T-helper 17 cell (primary cell): Measurements from ENCODE around the gene TREX2. TPM values are rescaled to one million over a fixed set of nuclear protein-coding genes. Genes with fewer than 3 reads are reported as not detected.

Experiments used
- ATAC-seq: fragments of 150-1000 bp; cut with Tn5 transposase; 2 replicates; pipeline ENCODE4 v1.10.0; 2021; ENCODE audit warnings: mild to moderate bottlenecking, moderate library complexity
- DNase-seq, 3 donors: peaks; one replicate each; pipeline versions ENCODE4 v3.0.0 to v3.0.0-alpha.2; 2020 to 2021
- H3K9me3 ChIP-seq: one replicate; pipeline ENCODE4 v1.7.0; 2013; ENCODE audit warnings: low read length, mild to moderate bottlenecking; ENCODE audit not compliant: control insufficient read depth, poor library complexity, severe bottlenecking
- H3K27ac Mint-ChIP-seq: one replicate; pipeline ENCODE4 v1.8.0; 2022; ENCODE audit warnings: mild to moderate bottlenecking, moderate library complexity, mixed read lengths
- H3K27me3 Mint-ChIP-seq: one replicate; pipeline ENCODE4 v1.8.0; 2022; ENCODE audit warnings: mixed read lengths
- H3K36me3 Mint-ChIP-seq: one replicate; pipeline ENCODE4 v1.8.0; 2022; ENCODE audit warnings: low read depth, mixed read lengths
- H3K4me1 Mint-ChIP-seq: one replicate; pipeline ENCODE4 v1.8.0; 2022; ENCODE audit warnings: mild to moderate bottlenecking, mixed read lengths
- H3K4me3 Mint-ChIP-seq: one replicate; pipeline ENCODE4 v1.8.0; 2022; ENCODE audit warnings: mild to moderate bottlenecking, moderate library complexity, mixed read lengths
- total RNA-seq, 4 donors: library from RNA in 2 of 4; stranded (reverse) in 2 of 4; gene quantifications; one replicate each; pipeline ENCODE4 v1.2.3 and lab custom pipeline; 2022 to 2026

The TREX2 gene
- total RNA-seq, 2 donors from 2014 or later: 2.0 to 3.3 TPM

DNA sequence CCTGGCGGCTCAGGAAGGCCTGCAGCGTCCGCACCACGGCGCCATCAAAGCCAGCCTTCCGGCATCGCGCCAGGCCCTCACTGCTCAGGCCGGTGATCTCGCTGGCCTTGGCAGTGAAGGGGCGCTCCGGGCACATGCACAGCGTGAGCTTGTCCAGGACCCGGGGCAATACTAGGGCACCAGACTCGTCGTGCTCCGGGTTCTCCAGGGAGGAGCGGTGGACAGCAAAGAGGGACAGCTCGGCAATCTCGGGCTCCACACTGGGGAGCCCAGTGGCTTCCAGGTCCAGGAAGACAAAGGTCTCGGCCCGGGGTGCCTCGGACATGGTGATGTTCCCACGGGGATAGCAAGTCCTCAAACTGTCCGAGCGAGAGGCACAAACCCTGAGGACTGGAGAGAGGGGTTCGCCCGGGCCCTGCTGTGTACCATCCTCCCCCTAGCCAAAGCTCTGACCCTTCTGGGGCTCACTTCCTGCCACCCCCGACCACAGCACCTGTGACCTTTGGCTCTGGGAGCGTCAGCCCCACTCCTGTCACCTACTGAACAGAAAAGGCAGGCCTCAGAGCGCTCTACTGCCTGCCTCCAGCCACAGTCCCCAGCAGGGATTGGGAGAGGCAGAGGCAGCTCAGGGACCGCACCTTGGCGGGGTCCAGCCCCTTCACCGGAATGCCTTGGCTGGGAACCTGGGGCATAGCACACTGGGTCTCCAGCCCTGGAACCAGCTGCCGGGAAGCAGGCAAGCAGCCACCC lies 575 bp downstream of the TREX2 start:
- Mint-ChIP-seq H3K27ac (no peak overlapping the region), H3K27me3 (no peaks in the 10 kb centered on the region), H3K4me3 (no peak overlapping the region), H3K4me1 (no peaks in the 10 kb centered on the region), H3K36me3 (no peaks in the 10 kb centered on the region)
- H3K9me3 ChIP-seq: no peaks in the 10 kb centered on the region
- ATAC-seq: no peak
- DNase-seq: no peak

- DNase-seq: no peak
- Mint-ChIP-seq H3K4me3 (no peak overlapping the region), H3K27ac (no peak overlapping the region), H3K4me1 (no peaks in the 10 kb centered on the region), H3K36me3 (no peaks in the 10 kb centered on the region), H3K27me3 (no peaks in the 10 kb centered on the region)
- no peaks in the 10 kb centered on the region for H3K9me3 ChIP-seq
- no peak for ATAC-seq
Observed at GRCh38 chrX:153444333-153445011, 1.4 kb downstream of the TREX2 start.

- Mint-ChIP-seq H3K4me3 (no peak overlapping the region), H3K4me1 (no peaks in the 10 kb centered on the region), H3K36me3 (no peaks in the 10 kb centered on the region), H3K27me3 (no peaks in the 10 kb centered on the region), H3K27ac (no peak overlapping the region)
- no peak for ATAC-seq
- DNase-seq: no peak
- no peaks in the 10 kb centered on the region for H3K9me3 ChIP-seq
Observed at GRCh38 chrX:153443476-153444332, 2.2 kb downstream of the TREX2 start.

DNA sequence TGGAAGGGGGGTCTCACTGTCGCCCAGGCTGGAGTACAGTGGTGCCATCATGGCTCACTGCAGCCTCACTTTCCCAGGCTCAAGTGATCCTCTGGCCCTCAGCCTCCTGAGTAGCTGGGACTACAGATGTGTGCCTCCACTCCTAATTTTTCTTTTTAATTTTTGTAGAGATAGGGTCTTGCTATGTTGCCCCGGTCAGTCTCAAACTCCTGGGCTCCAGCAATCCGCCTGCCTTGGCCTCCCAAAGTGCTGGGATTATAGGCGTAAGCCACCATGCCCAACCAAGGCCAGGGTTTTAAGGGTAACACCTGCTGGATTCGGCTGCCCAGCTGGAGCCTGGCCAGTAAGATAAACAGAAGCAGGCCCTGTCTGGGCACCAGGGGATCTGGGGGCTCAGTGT lies 3.4 kb downstream of the TREX2 start:
- Mint-ChIP-seq H3K27me3 (no peaks in the 10 kb centered on the region), H3K36me3 (no peaks in the 10 kb centered on the region), H3K4me1 (no peaks in the 10 kb centered on the region), H3K4me3 (no peak overlapping the region), H3K27ac (no peak overlapping the region)
- no peak for DNase-seq
- no peak for ATAC-seq
- no peaks in the 10 kb centered on the region for H3K9me3 ChIP-seq

GRCh38 chrX:153441981-153442380 lies 3.9 kb downstream of the TREX2 start:
- DNase-seq (no peak), ATAC-seq (no peak)
- Mint-ChIP-seq H3K36me3 (no peaks in the 10 kb centered on the region), H3K4me1 (no peaks in the 10 kb centered on the region), H3K4me3 (no peak overlapping the region), H3K27ac (no peak overlapping the region), H3K27me3 (no peaks in the 10 kb centered on the region)
- no peaks in the 10 kb centered on the region for H3K9me3 ChIP-seq

GRCh38 chrX:153441296-153441695 lies 4.6 kb downstream of the TREX2 start:
- no peaks in the 10 kb centered on the region for H3K36me3 Mint-ChIP-seq
- ATAC-seq (no peak), DNase-seq (no peak)
- no peaks in the 10 kb centered on the region for H3K4me1 Mint-ChIP-seq
- no peak overlapping the region for H3K4me3 Mint-ChIP-seq
- H3K9me3 ChIP-seq: no peaks in the 10 kb centered on the region
- H3K27ac Mint-ChIP-seq: no peak overlapping the region
- no peaks in the 10 kb centered on the region for H3K27me3 Mint-ChIP-seq

DNA sequence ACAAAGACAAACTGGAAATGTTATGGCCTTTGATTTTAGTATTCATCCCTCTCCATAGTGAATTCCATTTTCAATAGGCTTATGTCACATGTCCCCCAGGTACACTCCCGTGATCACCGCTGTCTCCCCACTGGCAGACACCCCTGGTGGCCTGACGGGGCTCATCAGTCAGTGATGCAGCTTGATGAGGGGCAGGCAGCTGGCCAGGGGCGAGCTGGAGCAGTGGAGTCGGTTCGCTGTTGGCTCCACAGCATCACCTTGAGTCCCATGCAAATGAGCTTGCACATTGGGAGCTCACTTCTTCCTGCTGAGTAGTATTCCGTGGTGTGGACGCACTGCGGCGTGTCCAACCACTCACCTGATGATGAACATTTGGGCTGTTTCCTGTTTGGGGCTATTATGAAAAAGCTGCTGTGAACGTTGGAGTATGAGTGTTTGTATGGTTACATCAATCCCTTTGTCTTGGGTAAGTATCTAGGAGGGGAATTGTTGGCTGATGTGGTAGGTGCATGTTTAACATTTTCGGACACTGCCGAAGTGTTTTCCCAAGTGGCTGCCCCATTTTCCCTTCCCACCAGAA lies 5.2 kb downstream of the TREX2 start:
- H3K27ac Mint-ChIP-seq: no peak overlapping the region
- no peaks in the 10 kb centered on the region for H3K4me1 Mint-ChIP-seq
- peaks cover 4% of the 10 kb centered on the region for H3K27me3 Mint-ChIP-seq
- H3K4me3 Mint-ChIP-seq: no peak overlapping the region
- ATAC-seq: no peak
- no peaks in the 10 kb centered on the region for H3K9me3 ChIP-seq
- no peak for DNase-seq
- H3K36me3 Mint-ChIP-seq: no peaks in the 10 kb centered on the region

DNA sequence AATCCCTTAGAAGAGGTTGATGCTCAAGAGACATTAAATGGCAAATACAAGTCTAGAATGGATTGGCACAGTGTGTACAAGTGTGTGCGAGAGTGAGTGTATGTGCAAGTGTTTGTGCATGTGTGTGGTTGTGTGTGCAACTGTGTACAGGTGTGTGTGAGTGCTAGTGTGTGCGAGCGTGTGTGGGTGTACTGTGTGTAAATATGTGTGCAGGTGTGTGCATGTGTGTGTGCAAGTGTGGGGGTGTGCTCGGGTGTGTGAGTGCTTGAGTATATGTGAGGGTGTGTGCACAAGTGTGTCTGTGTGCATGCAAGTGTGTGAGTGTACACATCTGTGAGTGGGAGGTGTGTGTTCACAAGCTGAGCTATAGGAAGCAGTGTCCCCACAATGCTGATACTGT lies 5.9 kb downstream of the TREX2 start:
- no peaks in the 10 kb centered on the region for H3K4me1 Mint-ChIP-seq
- DNase-seq: no peak
- H3K27ac Mint-ChIP-seq: no peak overlapping the region
- H3K27me3 Mint-ChIP-seq: peaks cover 4% of the 10 kb centered on the region
- H3K9me3 ChIP-seq: no peaks in the 10 kb centered on the region
- no peak overlapping the region for H3K4me3 Mint-ChIP-seq
- no peaks in the 10 kb centered on the region for H3K36me3 Mint-ChIP-seq
- no peak for ATAC-seq

DNA sequence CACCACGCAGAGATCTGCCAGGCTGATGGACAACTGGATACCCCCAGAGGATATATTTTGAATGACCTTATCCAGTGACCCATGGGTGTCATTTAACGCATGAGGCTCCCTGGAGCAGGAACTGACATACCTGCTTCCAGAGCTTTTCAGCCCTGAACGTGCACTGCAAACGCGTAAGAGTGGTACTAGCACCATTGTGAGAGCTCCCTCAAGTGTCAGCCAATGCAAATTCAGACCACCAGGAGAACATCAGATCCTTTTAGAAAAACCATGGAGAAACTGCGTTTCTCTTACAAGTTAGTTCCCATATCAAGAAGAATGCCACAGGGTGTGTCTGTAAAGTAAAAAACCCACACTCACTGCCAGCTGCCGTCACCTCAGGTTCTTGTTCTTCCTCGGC lies 7.3 kb downstream of the TREX2 start:
- H3K9me3 ChIP-seq: no peaks in the 10 kb centered on the region
- DNase-seq: no peak
- Mint-ChIP-seq H3K27ac (no peak overlapping the region), H3K4me3 (no peak overlapping the region), H3K36me3 (no peaks in the 10 kb centered on the region), H3K4me1 (no peaks in the 10 kb centered on the region), H3K27me3 (peaks cover 4% of the 10 kb centered on the region)
- ATAC-seq: no peak

GRCh38 chrX:153435845-153436244 lies 10.0 kb downstream of the TREX2 start:
- no peaks in the 10 kb centered on the region for H3K9me3 ChIP-seq
- no peak for ATAC-seq
- Mint-ChIP-seq H3K27me3 (peaks cover 4% of the 10 kb centered on the region), H3K4me1 (no peaks in the 10 kb centered on the region), H3K4me3 (no peak overlapping the region), H3K27ac (no peak overlapping the region), H3K36me3 (no peaks in the 10 kb centered on the region)
- no peak for DNase-seq

GRCh38 chrX:153434801-153435200 lies 11.1 kb downstream of the TREX2 start:
- H3K9me3 ChIP-seq: no peaks in the 10 kb centered on the region
- Mint-ChIP-seq H3K36me3 (no peaks in the 10 kb centered on the region), H3K27me3 (peaks cover 4% of the 10 kb centered on the region), H3K4me1 (no peaks in the 10 kb centered on the region), H3K27ac (no peak overlapping the region), H3K4me3 (no peak overlapping the region)
- no peak for DNase-seq
- ATAC-seq: no peak

DNA sequence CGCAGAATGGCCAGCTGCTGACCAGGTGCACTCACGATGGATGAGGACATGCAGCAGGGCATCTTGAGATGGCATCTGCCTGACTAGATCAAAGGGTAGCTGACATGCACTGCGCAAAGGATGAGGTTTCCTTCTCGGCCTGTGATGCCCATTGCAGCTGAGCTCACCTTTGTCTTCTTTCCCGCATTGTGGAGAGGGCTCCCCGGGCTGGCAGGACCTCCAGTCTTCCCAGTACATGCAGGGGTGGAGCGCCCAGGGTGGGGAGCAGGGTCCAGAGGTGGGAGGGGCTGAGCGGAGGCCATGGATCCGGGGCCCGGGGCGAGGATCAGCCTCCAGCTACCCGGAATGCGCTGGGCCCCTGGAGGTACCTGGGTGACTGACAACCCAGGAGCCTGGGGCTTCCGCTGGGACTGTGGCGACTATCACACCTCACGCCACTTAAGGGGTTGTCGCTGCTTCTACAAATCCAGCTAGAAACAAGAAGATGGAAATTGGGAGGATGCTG lies 12.0 kb downstream of the TREX2 start:
- H3K9me3 ChIP-seq: no peaks in the 10 kb centered on the region
- Mint-ChIP-seq H3K4me1 (no peaks in the 10 kb centered on the region), H3K27me3 (peaks cover 4% of the 10 kb centered on the region), H3K36me3 (no peaks in the 10 kb centered on the region), H3K27ac (no peak overlapping the region), H3K4me3 (no peak overlapping the region)
- DNase-seq (no peak), ATAC-seq (no peak)

DNA sequence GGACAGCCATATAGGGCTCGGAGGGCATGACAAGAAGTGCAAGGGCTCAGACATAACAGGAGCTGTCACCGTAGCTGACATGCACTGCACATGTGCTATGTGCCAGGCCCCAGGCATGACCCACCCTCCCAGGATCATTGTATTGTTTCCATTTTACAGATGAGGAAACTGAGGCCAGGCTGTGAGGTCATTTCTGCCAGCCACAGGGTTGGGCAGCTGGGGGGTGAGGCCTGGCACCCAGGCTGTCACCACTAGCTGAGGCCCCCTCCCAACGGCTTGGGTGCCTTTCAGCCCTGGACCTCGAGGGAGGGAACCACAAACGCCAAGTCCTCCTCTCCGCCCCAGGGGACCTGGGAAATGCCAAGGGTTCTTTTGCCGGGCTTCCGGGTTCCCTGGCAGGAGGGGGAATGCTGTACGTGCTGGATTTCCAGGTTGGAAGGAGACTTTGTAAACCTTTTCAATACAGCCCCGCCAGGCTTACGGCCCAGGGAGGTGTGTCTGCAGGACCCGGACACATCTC lies 12.6 kb downstream of the TREX2 start:
- H3K36me3 Mint-ChIP-seq: no peaks in the 10 kb centered on the region
- DNase-seq (no peak), ATAC-seq (no peak)
- no peak overlapping the region for H3K4me3 Mint-ChIP-seq
- H3K4me1 Mint-ChIP-seq: no peaks in the 10 kb centered on the region
- H3K27ac Mint-ChIP-seq: no peak overlapping the region
- no peaks in the 10 kb centered on the region for H3K9me3 ChIP-seq
- H3K27me3 Mint-ChIP-seq: peaks cover 4% of the 10 kb centered on the region
